SU-DHL-6 (cell line): ENCODE measurements around the gene BAHCC1.

ENCODE experiments used
- CTCF ChIP-seq: fragments of 200-600 bp; sonication (generic); IDR thresholded peaks from one replicate; pipeline ENCODE4 v1.5.1; 2017; ENCODE audit warnings: antibody characterized with exemption, mild to moderate bottlenecking, low read length, moderate library complexity; ENCODE audit not compliant: insufficient read depth, poor library complexity, severe bottlenecking
- EZH2phosphoT487 ChIP-seq: fragments of 200-600 bp; sonication (generic), shearing (Covaris generic); conservative IDR thresholded peaks from 2 replicates; pipeline ENCODE4 v1.6.1; 2018; ENCODE audit warnings: mild to moderate bottlenecking, antibody characterized with exemption, low read length, moderate library complexity, mixed read lengths

- TF ChIP-seq CTCF (no peak), EZH2phosphoT487 (no peak)
Measured at GRCh38 chr17:81347437-81347836, 47.8 kb upstream of the BAHCC1 start.
